Femur (tissue), 1 donor: ENCODE data around the gene AOAH.
"Not testable (repeated sequence)": the region's sequence is repeated elsewhere in the genome, so short reads cannot be mapped to it uniquely, and the experiment has no call there.

ENCODE experiments used
- DNase-seq: peaks from one replicate; pipeline ENCODE4 v3.0.0-alpha.2; 2017

AOAH gene

DNA sequence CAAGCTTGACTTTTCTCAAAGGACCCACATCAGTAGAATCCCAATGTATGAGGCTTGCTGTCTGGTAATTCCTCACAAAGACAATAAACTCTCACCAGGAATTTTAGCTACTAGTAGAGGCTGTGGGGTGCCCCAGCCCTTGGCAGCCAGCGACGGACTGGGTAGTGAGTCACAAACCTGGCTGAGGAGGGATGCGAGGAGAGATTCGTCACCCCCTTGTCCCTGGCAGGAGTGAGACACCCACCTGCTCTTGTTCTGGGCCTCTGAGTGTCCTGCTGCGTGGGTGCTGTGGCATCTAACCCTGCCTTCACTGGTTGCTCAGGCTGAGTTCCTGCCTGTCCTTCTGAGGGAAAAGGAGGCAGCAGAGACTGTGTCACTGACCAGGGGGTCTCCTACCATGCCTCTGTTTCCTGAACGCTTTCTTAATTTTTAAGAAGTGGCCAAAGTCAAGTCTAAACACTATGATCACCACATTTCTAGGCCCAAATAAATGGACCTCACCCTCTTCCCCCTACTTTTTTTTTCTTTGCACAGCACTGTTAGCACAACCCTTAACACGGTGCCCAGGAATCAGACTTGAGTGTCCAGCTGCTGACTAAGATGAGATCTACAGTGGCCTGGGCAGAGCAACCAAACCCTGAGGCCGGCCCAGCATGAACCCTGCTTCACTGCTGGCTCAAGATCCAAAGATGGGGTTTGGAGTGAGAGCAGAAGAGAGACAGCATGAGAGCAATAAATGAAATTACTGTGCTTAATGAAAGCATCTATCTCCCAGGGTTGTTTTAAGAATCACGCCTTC, 188.2 kb downstream of the AOAH start:
- DNase-seq, result no peak

- DNase-seq, result no peak
Observed at GRCh38 chr7:36533717-36534116, 190.6 kb downstream of the AOAH start.

DNA sequence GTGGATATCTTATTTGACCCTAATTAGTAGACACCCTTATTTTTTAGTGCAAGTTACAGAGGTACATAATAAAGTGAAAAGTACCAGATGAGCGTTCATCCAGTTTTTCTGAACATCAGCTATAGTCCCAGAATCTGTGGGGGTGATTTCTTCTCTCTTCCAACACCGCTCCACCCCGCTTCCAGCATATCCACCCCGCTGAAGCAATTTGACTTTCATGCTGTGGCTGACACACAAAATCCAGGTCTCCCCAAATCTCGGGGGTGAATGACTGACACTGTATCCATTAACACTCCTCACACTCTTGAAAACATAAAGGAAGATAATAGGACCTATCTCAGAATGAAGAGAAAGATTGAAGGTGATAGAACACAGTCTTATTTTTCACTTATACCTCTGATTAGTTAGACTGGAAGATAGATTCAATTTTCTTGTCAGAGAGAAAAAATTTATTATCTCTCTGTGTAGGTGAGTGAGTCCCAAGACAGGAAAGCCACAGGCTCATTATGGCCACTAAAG, 191.3 kb downstream of the AOAH start:
- DNase-seq, result no peak

- DNase-seq, result no peak
Observed at GRCh38 chr7:36531951-36532350, 192.3 kb downstream of the AOAH start.

DNA sequence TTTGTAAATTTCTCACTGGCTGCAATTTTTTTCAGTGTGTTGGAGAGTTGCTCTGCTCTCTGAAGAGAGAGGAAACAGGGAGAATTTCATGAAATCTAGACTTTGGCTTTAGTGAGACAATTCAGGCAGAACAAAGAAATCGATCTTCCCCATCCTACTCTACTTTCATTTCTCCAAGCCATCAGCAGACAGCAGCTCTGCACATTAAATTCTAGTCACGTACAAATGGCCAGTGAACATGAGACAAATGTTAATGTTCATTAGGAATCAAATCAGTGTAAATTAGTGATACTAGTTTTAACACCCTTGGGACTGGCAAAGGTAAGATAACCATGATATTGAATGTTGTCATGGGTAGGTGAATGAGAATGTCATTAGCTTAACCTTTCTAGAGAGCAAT, 193.8 kb downstream of the AOAH start:
- no peak for DNase-seq

GRCh38 chr7:36527549-36527913, 196.8 kb downstream of the AOAH start:
- no peak for DNase-seq

- DNase-seq, result no peak
Observed at GRCh38 chr7:36526863-36527548, 197.3 kb downstream of the AOAH start.

DNA sequence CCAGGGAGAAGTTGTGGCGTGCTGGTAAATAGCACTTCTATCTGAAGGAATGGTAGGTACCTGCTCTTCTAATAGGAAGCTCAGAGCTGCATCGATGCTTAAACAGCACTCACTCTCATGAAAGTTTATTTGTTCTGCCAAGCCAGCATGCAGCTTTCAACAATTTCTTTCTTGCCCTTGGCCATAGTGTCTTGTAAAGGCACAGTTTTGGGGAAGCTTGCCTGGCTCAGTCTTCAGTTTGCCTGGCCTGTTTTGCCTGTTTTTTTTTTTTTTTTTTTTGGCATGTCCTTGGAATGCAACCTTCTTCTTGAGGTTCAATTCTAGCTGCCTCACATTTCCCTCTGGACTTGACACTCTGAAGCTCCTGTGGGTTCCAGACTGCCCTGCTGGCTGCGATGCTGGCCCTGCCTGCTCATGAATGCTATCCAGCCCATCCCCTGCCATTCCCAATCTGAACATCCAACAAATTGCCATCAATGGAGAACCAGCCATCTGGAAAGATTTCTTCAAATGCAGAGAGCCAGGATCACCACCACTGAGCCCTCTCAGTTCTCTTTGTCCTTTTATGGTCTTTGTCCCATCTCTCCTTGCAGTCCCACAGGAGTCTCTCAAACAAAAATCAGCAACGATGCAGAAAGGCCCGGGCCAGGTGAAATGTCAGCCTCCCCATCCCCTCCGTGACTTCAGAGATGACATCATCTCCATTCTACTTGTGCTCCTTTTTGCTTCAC, 200.8 kb downstream of the AOAH start:
- no peak for DNase-seq

GRCh38 chr7:36522453-36523007, 201.8 kb downstream of the AOAH start:
- DNase-seq, result no peak

GRCh38 chr7:36521911-36522310, 202.4 kb downstream of the AOAH start:
- no peak for DNase-seq

DNA sequence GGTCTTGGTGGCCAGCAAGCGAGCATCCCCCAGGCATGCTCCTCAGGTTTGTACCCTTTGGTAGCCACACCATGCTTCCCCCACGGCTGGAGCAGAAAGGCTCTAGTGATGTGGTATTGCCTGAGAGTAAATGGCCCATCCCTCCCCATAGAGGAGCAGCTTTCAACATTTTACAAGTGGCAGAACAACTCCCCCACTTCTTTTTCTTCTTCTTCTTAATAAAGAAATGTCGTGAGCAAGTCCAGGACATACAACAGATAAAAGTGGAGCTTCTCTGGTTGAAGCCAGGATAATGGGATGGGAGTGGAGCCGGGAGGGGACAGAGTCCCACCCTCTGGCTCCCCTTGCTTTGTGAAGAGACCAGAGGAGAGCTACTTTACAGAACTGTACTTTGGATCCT, 203.2 kb downstream of the AOAH start:
- DNase-seq, result no peak

- DNase-seq, result no peak
Observed at GRCh38 chr7:36515847-36516246, 208.4 kb downstream of the AOAH start.

DNA sequence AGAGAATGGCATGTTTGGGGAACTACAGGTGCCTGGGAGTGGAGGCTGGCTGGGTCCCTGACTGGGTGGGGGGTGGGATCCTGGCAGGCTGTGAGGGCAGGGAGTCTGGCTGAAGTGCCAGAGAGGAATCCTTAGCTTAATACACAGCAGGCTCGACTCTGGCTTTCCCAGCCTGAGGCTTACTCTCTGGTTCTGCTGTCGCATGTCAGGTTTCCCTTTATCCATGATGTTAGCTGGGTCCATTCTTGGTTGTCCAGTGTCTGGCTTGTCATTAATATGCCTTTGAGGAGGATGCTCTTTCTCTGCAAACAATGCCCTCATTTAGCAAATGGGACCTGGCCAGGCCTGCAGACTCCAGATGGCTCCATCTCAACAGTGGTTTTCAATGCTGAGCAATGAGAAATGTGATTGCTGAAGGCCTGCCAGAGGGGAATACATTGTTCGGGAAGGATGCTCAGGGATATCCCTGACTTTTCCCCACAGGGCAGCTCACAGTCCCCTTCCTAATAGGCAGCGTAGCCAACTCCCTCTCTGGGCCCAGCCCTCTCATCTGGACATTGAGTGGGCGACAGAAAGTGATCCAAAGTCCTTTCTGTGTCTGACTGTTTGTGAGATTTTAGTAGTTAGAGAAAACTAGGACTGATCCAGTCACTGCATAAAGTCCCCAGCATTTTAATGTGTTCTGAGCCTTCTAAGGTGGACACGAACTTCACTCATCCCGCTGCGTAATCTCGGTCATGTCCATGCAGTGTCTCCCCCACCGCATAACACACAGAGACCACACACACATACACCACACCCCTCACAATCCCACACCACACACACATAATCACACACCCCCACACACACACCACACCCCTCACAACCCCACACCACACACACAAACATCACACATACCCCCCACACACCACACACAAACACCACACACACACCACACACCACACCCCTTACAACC, 209.7 kb downstream of the AOAH start:
- DNase-seq, result no peak

- no peak for DNase-seq
Observed at GRCh38 chr7:36513393-36513792, 210.9 kb downstream of the AOAH start.

GRCh38 chr7:36512616-36513015, 211.7 kb downstream of the AOAH start:
- DNase-seq, result no peak

- no peak for DNase-seq
Observed at GRCh38 chr7:36509962-36510361, 214.3 kb downstream of the AOAH start.

GRCh38 chr7:36507475-36508440, 216.5 kb downstream of the AOAH start:
- no peak for DNase-seq

DNA sequence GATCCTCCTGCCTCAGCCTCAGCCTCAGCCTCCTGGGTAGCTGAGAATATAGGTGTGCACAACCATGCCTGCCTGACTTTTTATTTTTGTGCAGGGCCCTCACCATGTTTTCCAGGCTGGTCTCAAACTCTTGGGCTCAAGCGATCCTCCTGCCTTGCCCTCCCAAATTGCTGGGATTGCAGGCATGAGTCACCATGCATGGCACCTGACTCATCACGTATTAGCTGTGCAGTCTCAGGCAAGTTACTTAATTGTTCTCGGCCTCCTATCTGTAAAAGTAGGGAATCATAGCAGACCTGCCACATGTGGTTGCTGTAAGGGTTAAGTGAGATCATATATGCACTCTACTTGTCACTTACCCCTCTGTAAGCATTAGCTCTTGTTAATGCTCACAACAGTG, 217.5 kb downstream of the AOAH start:
- no peak for DNase-seq

GRCh38 chr7:36506130-36506798, 218.0 kb downstream of the AOAH start:
- no peak for DNase-seq

GRCh38 chr7:36504617-36505016, 219.7 kb downstream of the AOAH start:
- not testable (repeated sequence) for DNase-seq
